Endothelial cell (in vitro differentiated cells): ENCODE results near the gene PLA2G4E. TPM values are rescaled to one million over a fixed set of nuclear protein-coding genes. Genes with fewer than 3 reads are reported as not detected.

ENCODE experiments used
- DNase-seq: peaks from one replicate; pipeline ENCODE4 v3.0.0; 2021; ENCODE audit warnings: low spot score
- H3K27ac Mint-ChIP-seq: one replicate; pipeline ENCODE4 v1.8.0; 2021; ENCODE audit warnings: mixed read lengths, inconsistent platforms; ENCODE audit not compliant: unreplicated experiment
- H3K27me3 Mint-ChIP-seq: one replicate; pipeline ENCODE4 v1.8.0; 2021; ENCODE audit warnings: mild to moderate bottlenecking, moderate library complexity, mixed read lengths, inconsistent platforms; ENCODE audit not compliant: unreplicated experiment
- H3K36me3 Mint-ChIP-seq: one replicate; pipeline ENCODE4 v1.8.0; 2021; ENCODE audit warnings: mild to moderate bottlenecking, low read depth, mixed read lengths, inconsistent platforms; ENCODE audit not compliant: unreplicated experiment
- H3K4me1 Mint-ChIP-seq: one replicate; pipeline ENCODE4 v1.8.0; 2021; ENCODE audit warnings: mild to moderate bottlenecking, mixed read lengths, inconsistent platforms; ENCODE audit not compliant: unreplicated experiment
- H3K4me3 Mint-ChIP-seq: one replicate; pipeline ENCODE4 v1.8.0; 2021; ENCODE audit warnings: mild to moderate bottlenecking, mixed read lengths, inconsistent platforms; ENCODE audit not compliant: unreplicated experiment
- H3K9me3 Mint-ChIP-seq: one replicate; pipeline ENCODE4 v1.8.0; 2021; ENCODE audit warnings: mixed read lengths, inconsistent platforms; ENCODE audit not compliant: unreplicated experiment
- total RNA-seq: library from RNA; stranded (reverse); fragmentation: NEBNext Ultra II Directional; extraction: Animal tissue kit (Norgen Biotek cat#: 25700); gene quantifications from one replicate; pipeline ENCODE4 v1.2.1, GENCODE V29; 2021; ENCODE audit not compliant: unreplicated experiment
- TF ChIP-seq, protein P1 (sequence below): fragments of 200-600 bp; sonication (generic); IDR thresholded peaks from one replicate; pipeline ENCODE4 v1.5.0; 2021; ENCODE audit warnings: antibody characterized with exemption; ENCODE audit not compliant: unreplicated experiment

PLA2G4E gene
- total RNA-seq, 1 donor from 2014 or later: not detected

DNA sequence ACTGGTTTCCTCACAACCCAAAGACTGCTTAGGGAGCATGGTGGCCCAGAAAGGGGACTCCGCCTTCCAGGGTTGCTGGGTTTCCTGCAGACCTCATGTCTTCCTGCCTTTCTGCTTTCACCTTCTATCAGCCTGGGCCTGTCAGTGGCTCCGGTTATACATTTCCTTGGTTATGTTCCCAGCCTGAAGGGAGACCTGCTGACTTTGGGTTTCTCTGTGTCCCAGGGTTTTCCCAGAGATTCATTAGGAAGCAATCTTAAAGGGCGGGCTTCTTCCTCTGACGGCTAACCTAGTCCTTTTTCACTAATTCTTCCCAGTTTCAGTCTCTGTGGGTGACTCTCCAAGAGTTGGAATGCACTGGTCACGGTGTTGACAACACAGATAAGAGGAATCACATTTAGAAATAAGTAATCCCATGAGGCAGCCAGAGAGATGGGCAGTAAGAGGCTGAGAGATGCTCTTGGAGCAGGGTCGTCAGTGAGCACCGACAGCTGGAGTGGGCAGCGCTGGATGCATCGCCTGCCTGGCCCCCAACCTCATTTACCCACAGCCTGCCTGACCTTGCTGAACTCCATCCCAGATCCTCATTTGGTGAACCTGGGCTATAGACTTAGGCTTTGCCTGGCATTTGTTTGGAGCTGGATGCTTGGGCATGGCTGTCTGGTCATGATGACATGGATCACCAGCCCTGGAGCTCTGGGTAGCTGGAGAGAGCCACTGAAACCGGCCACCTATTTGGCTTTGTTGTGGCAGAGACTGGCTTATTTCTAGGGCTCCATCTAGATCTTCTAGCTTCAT is 38.5 kb downstream of the PLA2G4E start:
- Mint-ChIP-seq H3K27ac (no peak overlapping the region), H3K4me3 (no peak overlapping the region), H3K36me3 (no peaks in the 10 kb centered on the region), H3K27me3 (peaks cover 6% of the 10 kb centered on the region), H3K4me1 (peaks cover 24% of the 10 kb centered on the region), H3K9me3 (no peaks in the 10 kb centered on the region)
- TF ChIP-seq, protein P1, sequence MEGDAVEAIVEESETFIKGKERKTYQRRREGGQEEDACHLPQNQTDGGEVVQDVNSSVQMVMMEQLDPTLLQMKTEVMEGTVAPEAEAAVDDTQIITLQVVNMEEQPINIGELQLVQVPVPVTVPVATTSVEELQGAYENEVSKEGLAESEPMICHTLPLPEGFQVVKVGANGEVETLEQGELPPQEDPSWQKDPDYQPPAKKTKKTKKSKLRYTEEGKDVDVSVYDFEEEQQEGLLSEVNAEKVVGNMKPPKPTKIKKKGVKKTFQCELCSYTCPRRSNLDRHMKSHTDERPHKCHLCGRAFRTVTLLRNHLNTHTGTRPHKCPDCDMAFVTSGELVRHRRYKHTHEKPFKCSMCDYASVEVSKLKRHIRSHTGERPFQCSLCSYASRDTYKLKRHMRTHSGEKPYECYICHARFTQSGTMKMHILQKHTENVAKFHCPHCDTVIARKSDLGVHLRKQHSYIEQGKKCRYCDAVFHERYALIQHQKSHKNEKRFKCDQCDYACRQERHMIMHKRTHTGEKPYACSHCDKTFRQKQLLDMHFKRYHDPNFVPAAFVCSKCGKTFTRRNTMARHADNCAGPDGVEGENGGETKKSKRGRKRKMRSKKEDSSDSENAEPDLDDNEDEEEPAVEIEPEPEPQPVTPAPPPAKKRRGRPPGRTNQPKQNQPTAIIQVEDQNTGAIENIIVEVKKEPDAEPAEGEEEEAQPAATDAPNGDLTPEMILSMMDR: no peak
- no peak for DNase-seq

DNA sequence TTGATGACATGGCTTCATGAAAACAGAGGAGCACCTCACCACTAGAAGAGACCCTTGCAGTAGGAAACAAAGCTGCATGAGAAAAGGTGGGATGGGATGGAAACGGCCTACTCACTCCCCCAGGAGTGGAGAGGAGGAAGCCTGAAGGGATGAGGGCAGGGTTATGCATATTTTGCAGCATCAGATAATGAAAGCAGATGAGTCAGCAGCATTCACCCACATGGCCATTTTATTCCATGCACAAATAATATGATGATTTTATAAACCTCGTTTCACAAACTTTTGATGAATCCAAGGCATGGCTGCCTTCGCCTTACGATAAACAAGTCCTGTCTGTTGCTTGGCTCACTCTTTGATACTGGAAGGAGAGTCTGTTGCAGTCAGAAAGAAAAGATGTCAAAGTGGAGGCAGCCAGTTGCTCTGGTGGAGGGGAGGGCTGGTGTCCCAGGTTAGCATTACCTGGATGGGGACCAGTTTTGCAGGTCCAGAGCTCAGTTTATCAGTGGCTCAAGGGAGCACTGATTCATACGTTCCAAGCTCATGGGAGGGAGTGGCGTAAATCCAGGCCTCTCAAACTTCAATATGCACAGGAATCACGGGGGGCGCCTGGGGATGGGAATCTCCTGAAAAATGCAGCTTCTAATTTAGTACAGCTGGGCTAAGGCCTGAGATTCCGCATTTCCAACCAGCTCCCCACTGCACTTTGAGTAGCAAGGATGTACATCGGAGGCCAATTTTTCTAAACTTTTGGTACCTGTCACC is 39.3 kb downstream of the PLA2G4E start:
- Mint-ChIP-seq H3K27me3 (peaks cover 2% of the 10 kb centered on the region), H3K36me3 (no peaks in the 10 kb centered on the region), H3K9me3 (no peaks in the 10 kb centered on the region), H3K27ac (no peak overlapping the region), H3K4me1 (peaks cover 24% of the 10 kb centered on the region), H3K4me3 (no peak overlapping the region)
- TF ChIP-seq, protein P1: no peak
- no peak for DNase-seq

DNA sequence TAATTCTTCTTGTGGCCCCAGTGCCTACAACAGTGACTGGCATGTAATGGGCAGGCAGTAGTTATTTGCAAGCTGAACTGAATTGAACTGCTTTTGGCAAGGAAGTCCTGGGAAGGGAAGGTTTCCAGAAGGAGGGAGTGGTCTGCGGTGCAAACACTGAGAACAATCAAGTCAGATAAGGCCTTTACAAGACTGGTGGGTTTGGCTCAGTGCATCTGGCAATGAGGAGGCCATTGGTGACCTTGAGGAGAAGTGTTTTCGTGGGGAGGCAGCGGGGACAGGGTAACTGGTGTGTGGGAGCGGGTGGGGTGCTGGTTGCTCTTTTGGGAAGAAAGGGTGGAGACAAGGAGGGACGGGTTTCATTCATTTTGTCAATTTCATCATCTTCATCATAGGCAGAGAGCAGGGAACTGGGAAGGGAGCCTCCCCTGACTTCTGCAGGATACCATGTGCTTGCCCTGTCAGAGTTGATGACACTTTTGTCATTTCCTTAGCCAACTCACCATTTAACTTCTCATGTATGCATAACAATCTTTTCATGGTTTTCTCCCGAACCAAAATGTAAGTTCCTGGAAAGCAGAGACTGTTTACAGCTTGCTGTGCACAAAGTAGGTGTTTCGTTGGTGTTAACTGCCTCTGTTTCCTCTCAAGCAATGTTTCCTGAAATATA is 40.1 kb downstream of the PLA2G4E start:
- TF ChIP-seq, protein P1: no peak

DNA sequence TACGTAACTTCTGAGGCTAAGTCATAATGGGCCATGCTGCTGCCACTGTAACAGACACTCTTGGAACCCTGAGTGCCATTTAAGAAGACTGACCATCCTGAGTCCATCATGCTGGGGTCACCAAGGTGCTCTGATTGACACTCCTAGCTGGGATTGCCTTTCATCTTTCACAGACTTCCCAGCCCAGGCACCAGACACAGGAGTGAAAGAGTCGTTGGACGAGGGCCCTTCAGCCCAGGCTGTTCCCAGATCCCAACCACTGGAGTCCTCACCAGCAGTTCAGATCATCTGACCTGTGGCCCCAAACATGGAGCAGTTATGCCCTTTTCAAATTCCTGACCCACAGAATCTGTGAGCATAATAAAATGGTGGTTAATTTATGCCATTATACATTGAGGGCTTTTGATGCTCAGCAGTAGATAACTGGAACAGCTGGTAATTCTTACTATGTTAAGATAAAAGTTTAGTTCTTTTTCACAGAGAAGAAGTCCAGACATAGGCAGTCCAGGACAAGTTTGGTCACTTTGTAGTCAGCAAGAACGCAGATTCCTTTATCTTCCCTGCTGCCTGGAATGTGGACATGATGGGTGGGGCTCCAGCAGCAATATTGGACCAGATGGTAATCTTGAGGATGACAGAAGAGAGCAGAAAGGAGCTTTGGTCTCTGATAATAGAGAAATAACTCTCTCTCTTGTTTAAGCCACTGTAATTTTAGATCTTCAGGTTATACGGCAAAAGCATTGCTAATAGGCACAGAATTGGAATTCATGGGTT is 41.2 kb downstream of the PLA2G4E start:
- peaks cover 24% of the 10 kb centered on the region for H3K4me1 Mint-ChIP-seq
- no peak overlapping the region for H3K4me3 Mint-ChIP-seq
- H3K27ac Mint-ChIP-seq: no peak overlapping the region
- no peaks in the 10 kb centered on the region for H3K9me3 Mint-ChIP-seq
- TF ChIP-seq, protein P1: no peak
- peaks cover 2% of the 10 kb centered on the region for H3K27me3 Mint-ChIP-seq
- no peaks in the 10 kb centered on the region for H3K36me3 Mint-ChIP-seq
- DNase-seq: no peak

More for the DNA sequence above, 40.1 kb downstream of the PLA2G4E start:
- H3K4me3 Mint-ChIP-seq: peak overlapping the region; percentile 10
- H3K36me3 Mint-ChIP-seq: no peaks in the 10 kb centered on the region
- no peak for DNase-seq
- peaks cover 2% of the 10 kb centered on the region for H3K27me3 Mint-ChIP-seq
- H3K27ac Mint-ChIP-seq: no peak overlapping the region
- H3K4me1 Mint-ChIP-seq: peaks cover 24% of the 10 kb centered on the region
- no peaks in the 10 kb centered on the region for H3K9me3 Mint-ChIP-seq
